Skin of body (tissue), 2 donors: Measurements from ENCODE around the gene DCAKD. TPM values are rescaled to one million over a fixed set of nuclear protein-coding genes. Genes with fewer than 3 reads are reported as not detected.

Experiments
- DNase-seq: peaks from one replicate; lab custom pipeline; 2025; lab: John Stamatoyannopoulos, UW
- total RNA-seq: library from RNA; depleted of rRNA; stranded (reverse); fragments of >200 nt; gene quantifications from one replicate; pipeline ENCODE4 v1.2.3, GENCODE V29; 2014

The DCAKD gene
- total RNA-seq, 1 donor from 2014 or later: 25.6 TPM

GRCh38 chr17:45004388-45004787 is 47.0 kb downstream of the DCAKD start:
- DNase-seq: no peak

GRCh38 chr17:45003877-45004276 is 47.6 kb downstream of the DCAKD start:
- DNase-seq: no peak

GRCh38 chr17:45001310-45001709 is 50.1 kb downstream of the DCAKD start:
- no peak for DNase-seq

- no peak for DNase-seq
These were observed 52.0 kb downstream of the DCAKD start for GRCh38 chr17:44999433-44999832.

- no peak for DNase-seq
These were observed 52.8 kb downstream of the DCAKD start for GRCh38 chr17:44998646-44999045.

- no peak for DNase-seq
These were observed 53.5 kb downstream of the DCAKD start for GRCh38 chr17:44997733-44998520.

GRCh38 chr17:44996304-44996703 is 55.1 kb downstream of the DCAKD start:
- DNase-seq: no peak

- no peak for DNase-seq
These were observed 55.9 kb downstream of the DCAKD start for GRCh38 chr17:44995436-44996001.

- DNase-seq: no peak
These were observed 59.0 kb downstream of the DCAKD start for GRCh38 chr17:44992242-44992939.

GRCh38 chr17:44990994-44991393 is 60.4 kb downstream of the DCAKD start:
- no peak for DNase-seq

GRCh38 chr17:44989552-44990138 is 61.8 kb downstream of the DCAKD start:
- DNase-seq: no peak

- DNase-seq: no peak
These were observed 63.1 kb downstream of the DCAKD start for GRCh38 chr17:44988044-44988942.

- no peak for DNase-seq
These were observed 67.9 kb downstream of the DCAKD start for GRCh38 chr17:44983563-44983962.

- DNase-seq: no peak
These were observed 69.2 kb downstream of the DCAKD start for GRCh38 chr17:44982113-44982702.

- DNase-seq: no peak
These were observed 70.0 kb downstream of the DCAKD start for GRCh38 chr17:44981221-44981968.

- DNase-seq: no peak
These were observed 71.9 kb downstream of the DCAKD start for GRCh38 chr17:44979426-44979995.

- DNase-seq: no peak
These were observed 72.6 kb downstream of the DCAKD start for GRCh38 chr17:44978807-44979206.

GRCh38 chr17:44977814-44978550 is 73.5 kb downstream of the DCAKD start:
- no peak for DNase-seq

GRCh38 chr17:44977065-44977464 is 74.4 kb downstream of the DCAKD start:
- no peak for DNase-seq
